ENCODE measurements around the gene LRRC8D.

Gene LRRC8D

GRCh38 chr1:89872567-89872966 is 51.7 kb downstream of the LRRC8D start:
- no peak for DNase-seq

GRCh38 chr1:89873288-89873687 is 52.5 kb downstream of the LRRC8D start:
- no peak for DNase-seq

DNA sequence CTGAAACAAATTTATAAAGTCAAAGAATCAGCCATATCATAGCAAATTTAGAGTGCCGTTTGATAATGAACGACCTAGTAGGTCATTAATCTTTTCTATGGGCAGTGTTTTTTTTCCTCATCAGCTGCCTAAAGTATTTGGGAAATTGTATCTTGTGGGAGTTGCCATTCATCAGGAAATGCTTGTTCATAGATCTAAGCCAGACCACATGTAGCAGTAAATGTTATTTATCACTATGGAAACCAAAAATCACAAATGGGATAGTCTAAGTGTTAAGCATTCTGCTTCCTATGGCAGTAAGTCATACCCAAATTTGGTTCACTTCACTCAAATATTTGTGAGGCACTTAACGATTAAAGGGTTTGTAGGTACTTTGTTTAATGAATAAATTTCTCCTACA is 52.9 kb downstream of the LRRC8D start:
- no peak for DNase-seq

DNA sequence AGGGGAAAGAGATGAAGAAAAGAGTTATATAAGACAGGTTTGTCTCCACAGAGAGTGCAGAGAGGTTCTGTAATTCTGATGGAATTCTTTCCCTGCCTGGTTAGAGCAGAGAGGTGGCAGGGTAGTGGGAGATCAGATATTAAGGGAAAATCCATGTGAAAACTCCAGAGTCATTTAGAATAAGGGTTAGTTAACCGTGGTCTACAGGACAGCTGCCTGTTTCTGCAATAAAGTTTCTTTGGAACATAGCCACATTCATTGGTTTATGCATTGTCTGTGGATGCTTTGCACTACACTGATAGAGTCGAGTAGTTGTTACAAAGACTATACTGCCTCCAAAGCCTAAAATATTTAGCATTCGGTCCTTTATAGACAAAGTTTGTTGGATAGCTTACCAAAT is 55.6 kb downstream of the LRRC8D start:
- no peak for DNase-seq

DNA sequence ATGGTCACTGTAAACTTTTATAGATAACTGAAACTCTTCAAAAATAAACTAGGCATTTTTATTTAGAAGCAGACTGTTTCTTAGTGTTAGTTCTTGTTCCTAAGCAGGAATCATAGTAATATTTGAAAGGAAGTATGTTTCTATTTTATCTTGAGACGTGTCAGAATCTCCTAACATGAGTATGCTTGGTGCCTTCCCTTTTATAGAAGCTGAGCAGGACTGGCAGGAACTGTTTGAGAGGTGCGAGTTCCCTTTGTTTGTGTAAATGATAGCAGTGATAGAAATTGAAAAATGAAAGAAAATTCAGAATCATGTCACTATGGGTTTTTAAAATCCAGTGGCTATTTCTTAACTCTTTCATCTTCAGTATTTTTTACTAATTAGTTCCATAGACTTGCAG is 56.9 kb downstream of the LRRC8D start:
- DNase-seq = no peak

- no peak for DNase-seq
These were observed 57.4 kb downstream of the LRRC8D start for GRCh38 chr1:89878256-89878655.

DNA sequence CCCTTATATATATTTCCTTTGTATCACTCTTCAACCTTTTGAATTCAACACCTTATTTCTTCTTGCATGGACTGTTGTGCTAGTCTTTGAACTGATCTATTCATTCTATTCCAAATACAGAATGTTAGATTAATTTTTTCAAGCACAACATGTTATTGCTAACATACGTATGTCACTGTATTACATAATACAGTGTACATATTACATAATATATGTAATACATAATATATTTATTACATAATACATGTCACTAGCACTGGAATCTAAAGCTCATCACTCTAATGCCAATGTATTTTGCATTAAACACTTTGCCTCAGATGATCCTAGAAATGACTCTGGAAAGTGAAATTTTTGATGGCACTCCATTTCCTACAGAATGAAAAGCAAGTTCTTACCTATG is 59.8 kb downstream of the LRRC8D start:
- DNase-seq = no peak

DNA sequence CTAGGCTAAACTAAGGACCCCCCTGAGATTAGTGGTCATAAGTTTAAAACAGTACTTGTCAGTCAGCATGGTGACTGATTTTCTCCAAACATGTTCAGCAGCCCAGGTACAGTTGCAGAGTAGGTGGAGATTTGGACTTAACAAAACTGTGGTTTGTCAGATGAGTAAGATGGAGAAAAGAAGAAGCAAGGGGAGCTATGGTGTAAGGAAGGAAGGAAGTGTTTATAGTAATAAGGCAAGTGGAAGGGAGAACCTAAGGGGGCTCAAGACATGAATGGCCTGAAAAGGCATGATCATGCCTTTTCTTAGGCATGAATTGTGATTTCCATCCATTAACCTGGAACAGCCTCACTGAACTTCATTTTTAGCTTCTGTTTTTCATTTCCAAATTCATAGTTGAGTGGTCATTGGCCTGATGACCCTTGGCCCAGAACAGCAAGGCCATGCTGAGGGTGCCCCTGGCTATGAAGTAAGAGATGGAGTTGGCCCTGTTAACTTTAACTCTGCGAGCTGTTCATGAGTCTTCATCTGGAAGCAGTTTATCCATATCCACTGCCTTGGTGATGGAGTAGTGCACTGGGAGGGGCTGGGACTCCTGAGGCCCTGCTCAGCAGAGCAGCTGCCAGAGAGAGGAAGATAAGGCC is 60.7 kb downstream of the LRRC8D start:
- DNase-seq = no peak

- DNase-seq = no peak
These were observed 61.7 kb downstream of the LRRC8D start for GRCh38 chr1:89882348-89883029.

GRCh38 chr1:89883030-89883379 is 62.2 kb downstream of the LRRC8D start:
- DNase-seq = no peak

DNA sequence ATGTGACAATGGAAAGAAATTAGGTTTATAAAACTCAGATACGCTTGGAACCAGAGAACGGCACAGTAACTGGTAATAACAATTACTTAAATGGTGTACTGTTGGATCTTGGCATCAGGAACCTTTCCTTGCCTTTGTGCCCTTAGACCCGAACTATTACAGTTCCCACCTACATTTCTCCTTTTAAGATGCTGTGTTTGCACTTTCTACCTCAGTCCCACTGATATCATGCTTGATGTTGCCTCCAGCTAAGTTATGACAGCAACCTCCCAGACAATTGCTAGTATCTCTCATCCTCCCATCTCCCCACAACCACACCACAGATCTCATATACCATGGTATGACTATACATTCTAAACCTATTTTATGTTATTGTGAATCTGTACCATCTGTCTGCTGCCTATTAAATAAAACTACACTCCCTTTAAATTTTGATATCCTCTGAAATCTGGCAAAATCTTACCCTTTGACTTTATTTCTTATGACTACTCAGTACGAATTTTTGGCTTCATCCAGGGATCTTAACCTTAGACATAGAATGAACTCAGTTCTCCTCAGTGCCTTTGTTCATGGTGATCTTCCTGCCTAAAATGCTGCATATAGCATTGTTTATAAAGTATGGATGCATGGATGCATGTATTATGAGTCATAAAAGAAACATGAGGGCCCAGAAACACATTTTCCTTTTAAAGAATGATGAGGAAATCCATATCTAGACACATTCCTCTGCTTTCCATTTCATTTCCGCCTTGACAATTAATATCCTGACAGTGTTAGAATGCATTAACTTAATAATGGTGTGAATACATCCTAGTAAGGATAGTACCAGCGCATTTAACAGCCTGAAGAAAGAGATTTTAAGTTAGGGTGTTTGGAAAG is 64.1 kb downstream of the LRRC8D start:
- DNase-seq = no peak

GRCh38 chr1:89887270-89887669 is 66.4 kb downstream of the LRRC8D start:
- no peak for DNase-seq

DNA sequence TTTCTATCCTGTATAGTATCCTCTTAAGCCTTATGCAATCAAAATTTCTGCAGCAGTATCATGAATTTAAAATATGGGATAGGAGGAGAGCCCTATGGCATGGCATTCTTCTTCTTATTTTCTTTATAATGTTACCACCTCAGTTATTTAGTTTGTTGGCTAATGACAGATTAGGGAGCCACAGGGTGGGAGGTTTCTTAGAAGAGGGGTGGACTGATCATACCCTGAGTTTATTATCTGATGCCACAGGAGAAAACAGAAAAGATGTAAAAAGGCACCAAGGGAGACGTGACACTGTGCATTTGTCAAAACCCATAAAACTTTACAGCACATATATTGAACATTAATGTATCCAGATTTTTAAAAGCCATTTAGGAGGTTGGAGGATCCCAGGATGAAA is 66.9 kb downstream of the LRRC8D start:
- DNase-seq = no peak

GRCh38 chr1:89888480-89889322 is 67.9 kb downstream of the LRRC8D start:
- DNase-seq = no peak

- no peak for DNase-seq
These were observed 68.4 kb downstream of the LRRC8D start for GRCh38 chr1:89889323-89889615.

GRCh38 chr1:89890085-89890752 is 69.4 kb downstream of the LRRC8D start:
- DNase-seq = no peak

DNA sequence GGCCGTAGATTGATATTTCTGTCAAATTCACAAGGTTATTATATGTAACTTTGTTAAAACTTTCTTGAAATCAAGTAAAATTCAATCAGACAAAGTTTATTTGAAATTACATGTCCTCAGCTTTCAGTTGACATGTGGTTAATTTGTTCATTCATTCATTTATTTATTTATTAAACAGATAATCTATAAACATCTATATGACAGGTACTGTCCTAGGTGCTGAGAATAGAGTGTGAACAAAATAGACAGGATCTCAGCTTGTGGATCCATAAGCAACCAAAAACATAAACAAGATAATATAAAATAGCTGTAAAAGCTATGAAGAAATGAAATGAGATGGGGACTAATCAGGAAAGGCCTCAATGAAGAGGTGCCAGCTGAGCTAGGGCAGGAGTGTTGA is 72.0 kb downstream of the LRRC8D start:
- no peak for DNase-seq

DNA sequence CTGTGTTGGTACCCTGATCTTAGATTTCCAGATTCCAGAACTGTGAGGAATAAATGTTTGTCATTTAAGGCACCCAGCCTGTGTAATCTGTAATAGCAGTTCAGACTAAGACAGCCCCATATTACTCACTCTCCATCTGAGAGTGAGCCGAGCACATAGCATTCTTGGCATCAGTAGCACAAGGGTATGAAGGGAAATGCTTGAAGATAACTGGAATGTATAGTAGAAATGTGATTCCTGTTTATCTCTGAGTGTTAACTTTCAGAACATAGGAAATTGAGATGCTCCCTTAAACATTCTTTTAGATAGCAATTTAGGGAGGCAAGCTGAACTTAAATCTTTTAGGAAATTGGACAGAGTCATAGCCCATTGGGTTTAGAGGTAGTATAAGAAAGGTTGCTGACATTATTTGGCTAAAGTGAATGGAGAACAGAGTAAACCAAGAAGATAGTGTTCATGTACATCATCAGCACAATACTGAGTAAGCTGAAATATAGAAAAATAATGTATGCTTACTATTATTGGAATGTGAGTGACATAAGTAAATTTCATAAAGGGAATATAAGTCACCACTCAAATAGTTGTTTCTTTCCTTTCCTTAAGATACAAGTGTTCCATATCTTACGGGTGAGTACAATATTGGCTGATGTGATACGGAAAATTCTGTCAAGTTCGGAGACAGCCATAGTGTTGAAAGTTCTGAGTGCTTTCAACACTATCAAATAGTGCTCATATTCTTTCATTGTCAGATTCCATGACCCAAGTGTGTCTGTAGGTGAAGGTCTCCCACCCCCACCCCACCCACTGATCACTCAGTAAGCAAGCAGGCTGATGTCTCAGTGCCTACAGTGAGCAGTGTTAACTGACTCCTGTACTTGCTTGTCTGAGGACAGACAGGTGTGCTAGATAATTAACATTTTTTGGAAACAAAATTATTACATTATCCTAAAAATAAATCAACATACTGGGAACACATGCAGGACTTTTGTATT is 73.7 kb downstream of the LRRC8D start:
- no peak for DNase-seq

GRCh38 chr1:89896105-89896942 is 75.5 kb downstream of the LRRC8D start:
- DNase-seq = no peak
